ENCODE data around the gene KIN. TPM values are rescaled to one million over a fixed set of nuclear protein-coding genes. Genes with fewer than 3 reads are reported as not detected.
A peak's percentile ranks its signal among the peaks of the same experiment; 100 is the strongest.
"Not testable (repeated sequence)": the region's sequence is repeated elsewhere in the genome, so short reads cannot be mapped to it uniquely, and the experiment has no call there.

The KIN gene
- total and polyA plus RNA-seq, 12 donors, result 0.42 to 19.9 (median 11.6) TPM

- Histone ChIP-seq H3K4me3 (peak overlapping the region in 2 of 4 donors; percentile 46 to 86), H3K27ac (peak overlapping the region in 3 of 5 donors; percentile 90 to 95 (median 91)), H3K27me3 (no peaks in the 10 kb centered on the region), H3K4me1 (replicated peaks in 1 of 2) (peaks cover 43 to 71% of the 10 kb centered on the region in 2 donors), H3K9me3 (replicated peaks in 1 of 3) (no peaks in the 10 kb centered on the region), H3K36me3 (replicated peaks in 1 of 2) (no peaks in the 10 kb centered on the region)
- intact Hi-C loops (cut with DNase I), result no loop called here
- WGBS, 4 donors, result 16 to 31% (median 25%) methylated on average over 3 of the region's 3 CpGs
- TF ChIP-seq CTCF (IDR thresholded peaks at IDR 0.05) (no peak), POLR2A (IDR thresholded peaks at IDR 0.05) (no peak)
- peak in 6 of 7 donors; percentile 38 to 76 (median 53) for DNase-seq
Observed at GRCh38 chr10:7789390-7789789, 1.6 kb upstream of the KIN start.

- Histone ChIP-seq H3K27ac (peak overlapping the region; percentile 76 to 95 (median 90)), H3K4me3 (peak overlapping the region in 3 of 4 donors; percentile 46 to 100 (median 86)), H3K9me3 (replicated peaks in 1 of 3) (no peaks in the 10 kb centered on the region), H3K27me3 (no peaks in the 10 kb centered on the region), H3K4me1 (replicated peaks in 1 of 2) (peaks cover 37 to 65% of the 10 kb centered on the region in 2 donors), H3K36me3 (replicated peaks in 1 of 2) (no peaks in the 10 kb centered on the region)
- WGBS, 4 donors, result 1 to 5% (median 3%) methylated on average over 15 to 25 of the region's 25 CpGs
- intact Hi-C loops (cut with DNase I), result no loop called here
- TF ChIP-seq POLR2A (IDR thresholded peaks at IDR 0.05), result no peak
- peak in 5 of 7 donors; percentile 17 to 74 (median 31) for DNase-seq
Observed at GRCh38 chr10:7788639-7789286, 970 bp upstream of the KIN start.

GRCh38 chr10:7787150-7787856, 490 bp downstream of the KIN start:
- Histone ChIP-seq H3K4me3 (peak overlapping the region; percentile 46 to 100 (median 69)), H3K27ac (peak overlapping the region in 4 of 5 donors; percentile 68 to 95 (median 86)), H3K9me3 (replicated peaks in 1 of 3) (no peaks in the 10 kb centered on the region), H3K4me1 (replicated peaks in 1 of 2) (peaks cover 30 to 60% of the 10 kb centered on the region in 2 donors), H3K36me3 (replicated peaks in 1 of 2) (no peaks in the 10 kb centered on the region), H3K27me3 (no peaks in the 10 kb centered on the region)
- WGBS, 4 donors, result 2 to 6% (median 2%) methylated on average over 5 to 26 of the region's 26 CpGs
- intact Hi-C loops (cut with DNase I), result no loop called here
- DNase-seq, result peak in 2 of 7 donors; percentile 28 to 29
- TF ChIP-seq CTCF (IDR thresholded peaks at IDR 0.05) (no peak), POLR2A (IDR thresholded peaks at IDR 0.05) (no peak)

- H3K4me3 ChIP-seq, result peak overlapping the region in 1 of 4 donors; percentile 86
- 74 to 82% (median 79%) methylated on average over 3 of the region's 3 CpGs for WGBS, 4 donors
- no peaks in the 10 kb centered on the region for H3K36me3 ChIP-seq (replicated peaks in 1 of 2)
- TF ChIP-seq POLR2A (IDR thresholded peaks at IDR 0.05), result no peak
- TF ChIP-seq CTCF (IDR thresholded peaks at IDR 0.05), result no peak
- no peak overlapping the region for H3K27ac ChIP-seq
- peaks cover 30 to 51% of the 10 kb centered on the region in 2 donors for H3K4me1 ChIP-seq (replicated peaks in 1 of 2)
- intact Hi-C loops (cut with DNase I), result no loop called here
- H3K27me3 ChIP-seq, result no peaks in the 10 kb centered on the region
- no peak for DNase-seq
- no peaks in the 10 kb centered on the region for H3K9me3 ChIP-seq (replicated peaks in 1 of 3)
Observed at GRCh38 chr10:7786430-7786829, 1.4 kb downstream of the KIN start.

- WGBS, 4 donors, result 58 to 76% (median 68%) methylated on average over 6 of the region's 6 CpGs
- H3K27me3 ChIP-seq; H3K4me3 ChIP-seq; H3K9me3 ChIP-seq (replicated peaks in 1 of 3); H3K27ac ChIP-seq; DNase-seq; intact Hi-C loops (cut with DNase I): not testable (repeated sequence)
- H3K4me1 ChIP-seq (replicated peaks in 1 of 2), result peaks cover 6 to 24% of the 10 kb centered on the region in 2 donors
- H3K36me3 ChIP-seq (replicated peaks in 1 of 2), result peaks cover 0 to 33% of the 10 kb centered on the region in 2 donors
Observed at GRCh38 chr10:7782194-7782593, 5.6 kb downstream of the KIN start.

All from adrenal gland (tissue), 12 donors.